ENCODE results near the gene C1RL.

Gene C1RL

GRCh38 chr12:7066596-7066995 lies 42.4 kb downstream of the C1RL start:
- no peak overlapping the region for H3K4me3 ChIP-seq (ENCODE audit: low read length)
- no peak for DNase-seq (ENCODE audit: low read depth)
- no peak for TF ChIP-seq CTCF (conservative IDR thresholded peaks at IDR 0.05; ENCODE audit: low read length)

- no peak for DNase-seq (ENCODE audit: low read depth)
- no peak for TF ChIP-seq CTCF (conservative IDR thresholded peaks at IDR 0.05; ENCODE audit: low read length)
Measured at GRCh38 chr12:7065073-7065623, 43.9 kb downstream of the C1RL start.

GRCh38 chr12:7064516-7064915 lies 44.5 kb downstream of the C1RL start:
- H3K4me3 ChIP-seq (ENCODE audit: low read length), result no peak overlapping the region
- DNase-seq (ENCODE audit: low read depth), result no peak
- no peak for TF ChIP-seq CTCF (conservative IDR thresholded peaks at IDR 0.05; ENCODE audit: low read length)

More at GRCh38 chr12:7065073-7065623, 43.9 kb downstream of the C1RL start:
- H3K4me3 ChIP-seq (ENCODE audit: low read length), result no peak overlapping the region

- no peak for TF ChIP-seq CTCF (conservative IDR thresholded peaks at IDR 0.05; ENCODE audit: low read length)
- peak overlapping the region; percentile 80 for H3K4me3 ChIP-seq (ENCODE audit: low read length)
- no peak for DNase-seq (ENCODE audit: low read depth)
Measured at GRCh38 chr12:7061596-7061995, 47.4 kb downstream of the C1RL start.

- peak; percentile 14; the same call in 1 of the 2 replicates for TF ChIP-seq CTCF (conservative IDR thresholded peaks at IDR 0.05; ENCODE audit: low read length)
- H3K4me3 ChIP-seq (ENCODE audit: low read length), result peak overlapping the region; percentile 80
- peak; percentile 13 for DNase-seq (ENCODE audit: low read depth)
Measured at GRCh38 chr12:7061138-7061537, 47.9 kb downstream of the C1RL start.

GRCh38 chr12:7060353-7060954 lies 48.6 kb downstream of the C1RL start, which contains the start of gene C1S:
Gene C1S (plus strand): TSS chr12:7060718. CDS start chr12:7061913, 1,195 bp downstream.
- peak; percentile 96 for TF ChIP-seq CTCF (conservative IDR thresholded peaks at IDR 0.05; ENCODE audit: low read length)
- peak; percentile 99 for DNase-seq (ENCODE audit: low read depth)
- H3K4me3 ChIP-seq (ENCODE audit: low read length), result peak within 1 kb of the TSS; percentile 80

- no peak for DNase-seq (ENCODE audit: low read depth)
- no peak for TF ChIP-seq CTCF (conservative IDR thresholded peaks at IDR 0.05; ENCODE audit: low read length)
- no peak overlapping the region for H3K4me3 ChIP-seq (ENCODE audit: low read length)
Measured at GRCh38 chr12:7059780-7060179, 49.2 kb downstream of the C1RL start.
